ENCODE data around the gene MAPK4. TPM values are rescaled to one million over a fixed set of nuclear protein-coding genes. Genes with fewer than 3 reads are reported as not detected.

Gene MAPK4
- total RNA-seq, 4 donors from 2014 or later, result 0.26 to 2.8 (median 0.77) TPM

DNA sequence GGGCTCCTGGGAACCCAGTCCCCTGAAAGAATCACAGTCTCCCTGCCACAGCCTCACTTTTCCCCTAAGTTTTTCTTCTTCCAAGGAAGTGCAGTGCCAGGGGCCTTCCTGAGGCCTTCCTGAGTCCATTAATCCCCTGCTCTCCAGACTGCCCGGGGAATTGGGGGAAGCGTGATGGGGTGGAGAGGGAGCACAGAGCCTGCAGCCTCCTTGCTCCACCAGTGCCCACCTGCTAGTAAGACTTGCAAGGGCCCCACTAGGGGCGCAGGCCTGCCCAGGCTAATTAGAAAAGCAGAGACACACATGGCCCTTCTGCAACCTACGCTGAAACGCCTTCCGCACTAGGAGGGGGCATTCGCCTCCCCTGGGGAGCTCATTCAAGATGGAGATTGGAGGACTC lies 149.3 kb downstream of the MAPK4 start:
- H3K27ac ChIP-seq, result no peak overlapping the region
- no peaks in the 10 kb centered on the region for H3K4me1 ChIP-seq
- intact Hi-C loops (cut with DNase I; ENCODE audit: low total_unique reads), result no loop called here
- H3K36me3 ChIP-seq, result no peaks in the 10 kb centered on the region
- no peaks in the 10 kb centered on the region for H3K27me3 ChIP-seq
- no peak overlapping the region for H3K4me3 ChIP-seq
- no peaks in the 10 kb centered on the region for H3K9me3 ChIP-seq
- no peak for DNase-seq
- TF ChIP-seq, protein P1, sequence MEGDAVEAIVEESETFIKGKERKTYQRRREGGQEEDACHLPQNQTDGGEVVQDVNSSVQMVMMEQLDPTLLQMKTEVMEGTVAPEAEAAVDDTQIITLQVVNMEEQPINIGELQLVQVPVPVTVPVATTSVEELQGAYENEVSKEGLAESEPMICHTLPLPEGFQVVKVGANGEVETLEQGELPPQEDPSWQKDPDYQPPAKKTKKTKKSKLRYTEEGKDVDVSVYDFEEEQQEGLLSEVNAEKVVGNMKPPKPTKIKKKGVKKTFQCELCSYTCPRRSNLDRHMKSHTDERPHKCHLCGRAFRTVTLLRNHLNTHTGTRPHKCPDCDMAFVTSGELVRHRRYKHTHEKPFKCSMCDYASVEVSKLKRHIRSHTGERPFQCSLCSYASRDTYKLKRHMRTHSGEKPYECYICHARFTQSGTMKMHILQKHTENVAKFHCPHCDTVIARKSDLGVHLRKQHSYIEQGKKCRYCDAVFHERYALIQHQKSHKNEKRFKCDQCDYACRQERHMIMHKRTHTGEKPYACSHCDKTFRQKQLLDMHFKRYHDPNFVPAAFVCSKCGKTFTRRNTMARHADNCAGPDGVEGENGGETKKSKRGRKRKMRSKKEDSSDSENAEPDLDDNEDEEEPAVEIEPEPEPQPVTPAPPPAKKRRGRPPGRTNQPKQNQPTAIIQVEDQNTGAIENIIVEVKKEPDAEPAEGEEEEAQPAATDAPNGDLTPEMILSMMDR (IDR thresholded peaks at IDR 0.05), result no peak
- TF ChIP-seq POLR2A (IDR thresholded peaks at IDR 0.05), result no peak

DNA sequence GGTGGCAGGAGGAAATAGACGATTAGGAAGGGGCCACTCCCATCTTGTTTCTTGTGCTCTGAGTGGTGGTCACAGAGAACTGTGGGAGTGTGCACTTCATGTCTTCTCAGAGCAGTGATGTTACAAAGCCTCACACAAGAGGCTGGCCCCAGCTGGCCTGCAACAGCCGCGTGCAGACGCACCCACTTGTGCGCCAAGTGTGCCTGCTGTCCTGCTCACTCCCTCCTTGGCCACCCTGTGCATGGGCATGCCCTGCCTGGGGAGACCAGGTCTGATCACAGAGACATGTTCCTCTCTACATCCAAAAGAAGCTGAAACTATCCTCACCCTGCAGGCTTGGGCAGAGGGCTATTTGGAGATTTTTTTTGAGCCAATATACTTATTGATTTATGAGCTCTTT lies 151.5 kb downstream of the MAPK4 start:
- H3K27ac ChIP-seq, result no peak overlapping the region
- intact Hi-C loops (cut with DNase I; ENCODE audit: low total_unique reads), result no loop called here
- no peaks in the 10 kb centered on the region for H3K4me1 ChIP-seq
- no peak for DNase-seq
- no peaks in the 10 kb centered on the region for H3K36me3 ChIP-seq
- H3K27me3 ChIP-seq, result no peaks in the 10 kb centered on the region
- H3K9me3 ChIP-seq, result no peaks in the 10 kb centered on the region
- no peak for TF ChIP-seq POLR2A (IDR thresholded peaks at IDR 0.05)
- TF ChIP-seq, protein P1 (IDR thresholded peaks at IDR 0.05), result no peak
- H3K4me3 ChIP-seq, result no peak overlapping the region

DNA sequence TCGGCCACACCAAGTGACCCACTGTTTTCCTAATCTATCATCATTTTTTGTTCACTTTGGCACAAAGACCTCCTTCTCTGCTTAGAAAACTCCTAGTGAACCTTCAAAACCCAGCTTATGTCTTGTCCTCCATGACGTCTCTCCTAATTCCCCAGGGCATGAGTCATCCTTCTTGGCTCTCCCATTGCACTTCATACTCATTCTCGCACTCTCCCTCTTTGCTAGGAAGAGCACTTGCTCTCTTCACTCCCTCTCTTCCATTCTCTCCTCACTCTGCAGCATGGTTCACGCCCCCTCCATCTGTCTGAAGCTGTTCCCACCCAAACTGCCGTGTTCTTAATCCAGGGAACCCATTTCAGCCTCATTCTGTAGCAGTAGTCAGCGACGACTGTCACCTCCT lies 156.0 kb downstream of the MAPK4 start:
- no peak for DNase-seq
- intact Hi-C loops (cut with DNase I; ENCODE audit: low total_unique reads), result no loop called here

DNA sequence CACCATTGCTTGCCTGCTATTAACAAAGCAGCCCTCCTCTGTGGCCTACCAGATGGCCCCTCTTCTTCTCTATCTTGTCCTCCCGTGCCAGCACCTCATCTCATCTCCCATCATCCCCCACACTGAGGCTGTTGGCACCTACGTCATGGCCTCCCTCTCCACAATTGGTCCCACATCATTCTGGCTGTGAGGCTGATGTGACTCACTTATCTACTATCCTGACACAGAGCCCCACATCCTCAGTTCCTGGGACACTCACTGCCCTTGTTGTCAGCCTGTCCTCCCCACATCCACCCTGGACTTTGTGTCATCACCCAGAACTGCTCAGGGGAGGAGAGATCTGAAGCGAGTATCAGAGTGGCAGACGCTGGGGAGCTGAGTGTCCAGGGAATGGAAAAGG lies 157.0 kb downstream of the MAPK4 start:
- Histone ChIP-seq H3K36me3 (no peaks in the 10 kb centered on the region), H3K4me3 (no peak overlapping the region), H3K4me1 (no peaks in the 10 kb centered on the region), H3K27me3 (no peaks in the 10 kb centered on the region), H3K9me3 (no peaks in the 10 kb centered on the region), H3K27ac (no peak overlapping the region)
- no peak for DNase-seq
- intact Hi-C loops (cut with DNase I; ENCODE audit: low total_unique reads), result no loop called here
- TF ChIP-seq, protein P1 (IDR thresholded peaks at IDR 0.05), result no peak
- TF ChIP-seq POLR2A (IDR thresholded peaks at IDR 0.05), result no peak

More for the DNA sequence above, 156.0 kb downstream of the MAPK4 start:
- Histone ChIP-seq H3K4me1 (no peaks in the 10 kb centered on the region), H3K4me3 (no peak overlapping the region), H3K27ac (no peak overlapping the region), H3K36me3 (no peaks in the 10 kb centered on the region), H3K27me3 (no peaks in the 10 kb centered on the region), H3K9me3 (no peaks in the 10 kb centered on the region)
- no peak for TF ChIP-seq POLR2A (IDR thresholded peaks at IDR 0.05)
- TF ChIP-seq, protein P1 (IDR thresholded peaks at IDR 0.05), result no peak

DNA sequence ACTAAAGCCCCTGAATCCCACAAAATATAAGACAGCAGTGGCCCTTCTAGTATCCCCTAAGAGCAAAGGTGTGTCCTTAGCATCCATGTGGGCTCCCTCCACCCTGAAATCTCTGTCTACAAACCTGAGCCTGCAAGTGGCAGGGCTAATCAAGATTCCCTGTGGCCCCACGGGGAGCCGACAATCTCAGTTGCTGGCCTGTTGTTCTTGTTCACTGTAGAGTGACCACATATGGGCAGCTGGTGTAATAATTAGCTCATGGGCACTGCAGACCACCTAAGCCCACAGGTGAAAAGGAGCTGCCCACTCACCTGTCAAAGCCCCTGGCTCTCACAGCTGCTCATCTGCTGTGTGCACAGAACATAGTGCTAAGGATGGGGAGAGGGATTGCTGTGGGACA lies 157.7 kb downstream of the MAPK4 start:
- Histone ChIP-seq H3K4me3 (no peak overlapping the region), H3K27ac (no peak overlapping the region), H3K27me3 (no peaks in the 10 kb centered on the region), H3K9me3 (no peaks in the 10 kb centered on the region), H3K36me3 (no peaks in the 10 kb centered on the region), H3K4me1 (no peaks in the 10 kb centered on the region)
- TF ChIP-seq, protein P1 (IDR thresholded peaks at IDR 0.05), result no peak
- no peak for TF ChIP-seq POLR2A (IDR thresholded peaks at IDR 0.05)
- DNase-seq, result no peak
- intact Hi-C loops (cut with DNase I; ENCODE audit: low total_unique reads), result no loop called here

All from uterus (tissue), 4 donors.